HepG2 (cell line): Measurements from ENCODE around the gene SLC66A3. TPM values are rescaled to one million over a fixed set of nuclear protein-coding genes. Genes with fewer than 3 reads are reported as not detected.

Experiments
- BCL6 ChIP-seq: IDR thresholded peaks from 2 replicates; pipeline ENCODE4 v1.6.1; 2016; ENCODE audit warnings: missing genetic modification reagents, missing compliant biosample characterization
- HIVEP1 ChIP-seq: sonication (generic); formaldehyde crosslinking; IDR thresholded peaks from 2 replicates; pipeline ENCODE4 v1.4.0; 2020; ENCODE audit warnings: mild to moderate bottlenecking, missing genetic modification reagents
- NCOA5 ChIP-seq: sonication (generic); formaldehyde crosslinking; IDR thresholded peaks from 2 replicates; pipeline ENCODE4 v1.4.0; 2020; ENCODE audit warnings: missing genetic modification reagents
- RFX3 ChIP-seq: IDR thresholded peaks from 2 replicates; pipeline ENCODE4 v1.6.1; 2016; ENCODE audit warnings: missing biosample characterization, missing genetic modification reagents
- SALL2 ChIP-seq: sonication (generic); formaldehyde crosslinking; IDR thresholded peaks from 2 replicates; pipeline ENCODE4 v1.8.1; 2023; ENCODE audit warnings: mild to moderate bottlenecking, missing genetic modification reagents, inconsistent platforms
- SIN3A ChIP-seq: IDR thresholded peaks from 2 replicates; pipeline ENCODE4 v1.6.1; 2011; ENCODE audit warnings: low read depth, mild to moderate bottlenecking, control low read depth, low read length, borderline replicate concordance
- YEATS4 ChIP-seq: sonication (generic); formaldehyde crosslinking; IDR thresholded peaks from 2 replicates; pipeline ENCODE4 v1.4.0; 2020; ENCODE audit warnings: missing genetic modification reagents, borderline replicate concordance
- YY1 ChIP-seq: IDR thresholded peaks from 2 replicates; pipeline ENCODE4 v1.6.1; 2011; ENCODE audit warnings: low read length, low read depth, moderate library complexity, mild to moderate bottlenecking; ENCODE audit not compliant: insufficient read depth, insufficient replicate concordance
- ZBTB10 ChIP-seq: sonication (generic); formaldehyde crosslinking; IDR thresholded peaks from 2 replicates; pipeline ENCODE4 v1.4.0; 2020; ENCODE audit warnings: missing genetic modification reagents, borderline replicate concordance
- ZBTB33 ChIP-seq: sonication (generic); formaldehyde crosslinking; IDR thresholded peaks from 2 replicates; pipeline ENCODE4 v1.4.0; 2020; ENCODE audit warnings: missing genetic modification reagents
- ZFP37 ChIP-seq: sonication (generic); formaldehyde crosslinking; IDR thresholded peaks from 2 replicates; pipeline ENCODE4 v1.4.0; 2020; ENCODE audit warnings: missing genetic modification reagents, borderline replicate concordance
- ZNF101 ChIP-seq: sonication (generic); formaldehyde crosslinking; IDR thresholded peaks from 2 replicates; pipeline ENCODE4 v1.4.0; 2020; ENCODE audit warnings: mild to moderate bottlenecking, low read depth, missing genetic modification reagents, borderline replicate concordance
- ZNF589 ChIP-seq: sonication (generic); formaldehyde crosslinking; conservative IDR thresholded peaks from 2 replicates; pipeline ENCODE4 v1.8.0; 2022; ENCODE audit warnings: mild to moderate bottlenecking, moderate library complexity, missing genetic modification reagents
- ZNF749 ChIP-seq: sonication (generic); formaldehyde crosslinking; IDR thresholded peaks from 2 replicates; pipeline ENCODE4 v1.8.0; 2022; ENCODE audit warnings: mild to moderate bottlenecking, missing genetic modification reagents, moderate library complexity, borderline replicate concordance
- ZNF776 ChIP-seq: sonication (generic); formaldehyde crosslinking; IDR thresholded peaks from 2 replicates; pipeline ENCODE4 v1.4.0; 2020; ENCODE audit warnings: mild to moderate bottlenecking, missing genetic modification reagents
- ZSCAN31 ChIP-seq: sonication (generic); formaldehyde crosslinking; IDR thresholded peaks from 2 replicates; pipeline ENCODE4 v1.5.0; 2020; ENCODE audit warnings: low read depth, mild to moderate bottlenecking, missing genetic modification reagents
- polyA plus RNA-seq, 8 experiments: library from polyadenylated mRNA; depleted of rRNA in 3 of 8; stranded (reverse) in 7 of 8; unstranded in 1 of 8; fragments of >200 nt; fragmentation: Illumina TruSeq in 4 of 8; extraction: Trizol in 4 of 8; gene quantifications; 2 replicates each; pipeline versions ENCODE4 v1.2.1 to v1.2.3, GENCODE V29; 2011 to 2016; ENCODE audit warnings: low read depth in 4 of 8, missing spikeins in 1 of 8, mixed read lengths in 1 of 8; ENCODE audit not compliant: insufficient read depth in 1 of 8
- total RNA-seq, 5 experiments: library from RNA; depleted of rRNA; stranded (reverse); fragments of >200 nt; fragmentation: Illumina TruSeq; extraction: Trizol; gene quantifications; 2 replicates each; pipeline ENCODE4 v1.2.3, GENCODE V29; 2016; ENCODE audit warnings: low read depth in 1 of 5
- TF ChIP-seq, protein P1 (sequence below): IDR thresholded peaks from 2 replicates; pipeline ENCODE4 v1.4.0; 2020; ENCODE audit warnings: mild to moderate bottlenecking, missing genetic modification reagents
- TF ChIP-seq, protein P2 (sequence below): sonication (generic); formaldehyde crosslinking; conservative IDR thresholded peaks from 2 replicates; pipeline ENCODE4 v1.8.0; 2022; ENCODE audit warnings: low read depth, missing genetic modification reagents
- TF ChIP-seq, protein P3 (sequence below): sonication (generic); formaldehyde crosslinking; conservative IDR thresholded peaks from 2 replicates; pipeline ENCODE4 v1.4.0; 2020; ENCODE audit warnings: missing genetic modification reagents

The SLC66A3 gene
- total and polyA plus RNA-seq, 2 of the 13 experiments (the other 11 are each of a cell fraction or from before 2014, with no cell fraction given), result 2.2 to 3.7 TPM

DNA sequence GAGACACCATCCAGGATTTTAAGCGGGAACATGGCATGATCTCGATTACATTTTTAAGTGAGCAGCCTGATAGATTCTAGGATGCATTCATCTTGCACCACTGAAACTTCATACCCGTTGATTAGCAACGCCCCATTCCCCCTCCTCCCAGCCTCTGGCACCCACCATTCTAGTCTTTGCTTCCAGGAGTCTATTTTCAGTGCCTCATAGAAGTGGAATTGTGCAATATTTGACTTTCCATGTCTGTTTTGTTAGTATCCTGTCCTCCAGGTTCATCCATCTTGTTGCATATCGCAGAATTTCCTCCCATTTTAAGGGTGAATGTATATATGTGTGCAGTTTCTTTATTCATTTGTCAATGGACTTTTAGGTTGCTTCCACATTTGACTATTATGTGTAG lies 20.9 kb upstream of the SLC66A3 start (continued):
- TF ChIP-seq, protein P1, sequence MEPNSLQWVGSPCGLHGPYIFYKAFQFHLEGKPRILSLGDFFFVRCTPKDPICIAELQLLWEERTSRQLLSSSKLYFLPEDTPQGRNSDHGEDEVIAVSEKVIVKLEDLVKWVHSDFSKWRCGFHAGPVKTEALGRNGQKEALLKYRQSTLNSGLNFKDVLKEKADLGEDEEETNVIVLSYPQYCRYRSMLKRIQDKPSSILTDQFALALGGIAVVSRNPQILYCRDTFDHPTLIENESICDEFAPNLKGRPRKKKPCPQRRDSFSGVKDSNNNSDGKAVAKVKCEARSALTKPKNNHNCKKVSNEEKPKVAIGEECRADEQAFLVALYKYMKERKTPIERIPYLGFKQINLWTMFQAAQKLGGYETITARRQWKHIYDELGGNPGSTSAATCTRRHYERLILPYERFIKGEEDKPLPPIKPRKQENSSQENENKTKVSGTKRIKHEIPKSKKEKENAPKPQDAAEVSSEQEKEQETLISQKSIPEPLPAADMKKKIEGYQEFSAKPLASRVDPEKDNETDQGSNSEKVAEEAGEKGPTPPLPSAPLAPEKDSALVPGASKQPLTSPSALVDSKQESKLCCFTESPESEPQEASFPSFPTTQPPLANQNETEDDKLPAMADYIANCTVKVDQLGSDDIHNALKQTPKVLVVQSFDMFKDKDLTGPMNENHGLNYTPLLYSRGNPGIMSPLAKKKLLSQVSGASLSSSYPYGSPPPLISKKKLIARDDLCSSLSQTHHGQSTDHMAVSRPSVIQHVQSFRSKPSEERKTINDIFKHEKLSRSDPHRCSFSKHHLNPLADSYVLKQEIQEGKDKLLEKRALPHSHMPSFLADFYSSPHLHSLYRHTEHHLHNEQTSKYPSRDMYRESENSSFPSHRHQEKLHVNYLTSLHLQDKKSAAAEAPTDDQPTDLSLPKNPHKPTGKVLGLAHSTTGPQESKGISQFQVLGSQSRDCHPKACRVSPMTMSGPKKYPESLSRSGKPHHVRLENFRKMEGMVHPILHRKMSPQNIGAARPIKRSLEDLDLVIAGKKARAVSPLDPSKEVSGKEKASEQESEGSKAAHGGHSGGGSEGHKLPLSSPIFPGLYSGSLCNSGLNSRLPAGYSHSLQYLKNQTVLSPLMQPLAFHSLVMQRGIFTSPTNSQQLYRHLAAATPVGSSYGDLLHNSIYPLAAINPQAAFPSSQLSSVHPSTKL, result peak; percentile 35; the same call in 1 of the 2 replicates
- TF ChIP-seq BCL6 (peak; percentile 74), ZBTB10 (no peak), YEATS4 (CRISPR knock-in tag) (0 out of 2 replicates have a peak, but pooled peaks have one; percentile 5), ZNF589 (CRISPR knock-in tag) (no peak), ZBTB33 (CRISPR knock-in tag) (no peak), ZNF101 (no peak), ZNF776 (CRISPR knock-in tag) (no peak), RFX3 (no peak), SALL2 (CRISPR knock-in tag) (no peak), ZNF749 (no peak), HIVEP1 (CRISPR knock-in tag) (no peak), SIN3A (0 out of 2 replicates have a peak, but pooled peaks have one; percentile 18), ZSCAN31 (CRISPR knock-in tag) (peak; percentile 51; the same call in 1 of the 2 replicates), YY1 (peak; percentile 43), ZFP37 (CRISPR knock-in tag) (no peak), NCOA5 (CRISPR knock-in tag) (no peak)
- TF ChIP-seq, protein P2, sequence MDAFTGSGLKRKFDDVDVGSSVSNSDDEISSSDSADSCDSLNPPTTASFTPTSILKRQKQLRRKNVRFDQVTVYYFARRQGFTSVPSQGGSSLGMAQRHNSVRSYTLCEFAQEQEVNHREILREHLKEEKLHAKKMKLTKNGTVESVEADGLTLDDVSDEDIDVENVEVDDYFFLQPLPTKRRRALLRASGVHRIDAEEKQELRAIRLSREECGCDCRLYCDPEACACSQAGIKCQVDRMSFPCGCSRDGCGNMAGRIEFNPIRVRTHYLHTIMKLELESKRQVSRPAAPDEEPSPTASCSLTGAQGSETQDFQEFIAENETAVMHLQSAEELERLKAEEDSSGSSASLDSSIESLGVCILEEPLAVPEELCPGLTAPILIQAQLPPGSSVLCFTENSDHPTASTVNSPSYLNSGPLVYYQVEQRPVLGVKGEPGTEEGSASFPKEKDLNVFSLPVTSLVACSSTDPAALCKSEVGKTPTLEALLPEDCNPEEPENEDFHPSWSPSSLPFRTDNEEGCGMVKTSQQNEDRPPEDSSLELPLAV (CRISPR knock-in tag), result no peak
- TF ChIP-seq, protein P3, sequence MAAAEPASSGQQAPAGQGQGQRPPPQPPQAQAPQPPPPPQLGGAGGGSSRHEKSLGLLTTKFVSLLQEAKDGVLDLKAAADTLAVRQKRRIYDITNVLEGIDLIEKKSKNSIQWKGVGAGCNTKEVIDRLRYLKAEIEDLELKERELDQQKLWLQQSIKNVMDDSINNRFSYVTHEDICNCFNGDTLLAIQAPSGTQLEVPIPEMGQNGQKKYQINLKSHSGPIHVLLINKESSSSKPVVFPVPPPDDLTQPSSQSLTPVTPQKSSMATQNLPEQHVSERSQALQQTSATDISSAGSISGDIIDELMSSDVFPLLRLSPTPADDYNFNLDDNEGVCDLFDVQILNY (CRISPR knock-in tag), result no peak
